T-helper 1 cell (primary cell): ENCODE measurements around the gene NKG7.
"Not testable (repeated sequence)": the region's sequence is repeated elsewhere in the genome, so short reads cannot be mapped to it uniquely, and the experiment has no call there.

Source experiments
- DNase-seq, 5 donors: peaks; one replicate each; pipeline ENCODE4 v3.0.0-alpha.2; 2012 to 2020
- total RNA-seq, 4 donors: gene quantifications; one replicate each; lab custom pipeline; 2026; lab: John Stamatoyannopoulos, UW

NKG7 gene
- 4.5 to 15.7 (median 7.7) reads per million in 4 donors for total RNA-seq

DNA sequence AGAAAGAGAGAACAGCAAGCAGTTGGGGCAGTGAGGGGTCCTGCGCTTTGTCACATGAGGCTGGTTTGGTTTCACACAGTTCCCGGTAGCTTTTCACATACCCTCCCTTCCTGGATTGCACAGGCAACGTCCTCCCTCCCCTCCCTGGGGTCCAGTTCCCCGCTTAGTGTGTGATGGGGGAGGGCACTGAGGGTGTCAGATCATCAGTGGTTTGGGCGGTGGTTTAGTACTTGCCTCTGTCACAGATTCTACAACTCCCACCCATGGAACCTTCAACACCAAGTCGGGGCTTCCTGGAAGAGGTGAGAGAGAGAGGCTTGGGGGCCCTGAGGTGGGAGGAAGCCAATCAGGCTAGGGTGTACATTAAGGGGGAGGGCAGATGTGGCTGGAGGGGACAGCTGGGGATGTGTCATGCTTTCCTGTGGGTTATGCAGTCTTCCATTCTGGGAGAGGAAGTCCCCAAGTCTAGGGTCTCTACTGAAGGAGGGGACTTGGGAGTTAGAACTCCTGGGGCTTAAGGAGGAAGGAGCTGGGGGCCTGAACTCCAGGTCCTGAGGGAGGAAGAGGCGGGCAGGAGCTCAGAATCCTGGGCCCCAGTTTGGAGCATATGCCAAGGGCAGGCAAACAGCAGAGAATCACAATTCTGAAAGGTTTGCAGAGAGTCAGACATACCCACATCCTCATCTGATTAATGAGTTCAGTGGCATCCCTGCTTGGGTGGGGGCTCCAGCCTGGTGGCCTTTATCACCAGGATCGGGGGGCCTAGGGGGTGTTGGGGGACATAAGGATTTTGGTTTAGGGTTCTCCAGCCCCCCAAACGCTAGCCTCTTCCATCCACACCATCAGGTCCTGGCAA lies at the start of gene NKG7:
NKG7 (minus strand) TSS at position 6 of the 856 bp plus-strand sequence. CDS start 119 bp downstream, outside the sequence.
- DNase-seq: peak in 3 of 5 donors; percentile 15 to 80 (median 31)

- DNase-seq: peak; percentile 59 to 77 (median 70)
These were observed 49.6 kb upstream of the NKG7 start for GRCh38 chr19:51422053-51422448.

DNA sequence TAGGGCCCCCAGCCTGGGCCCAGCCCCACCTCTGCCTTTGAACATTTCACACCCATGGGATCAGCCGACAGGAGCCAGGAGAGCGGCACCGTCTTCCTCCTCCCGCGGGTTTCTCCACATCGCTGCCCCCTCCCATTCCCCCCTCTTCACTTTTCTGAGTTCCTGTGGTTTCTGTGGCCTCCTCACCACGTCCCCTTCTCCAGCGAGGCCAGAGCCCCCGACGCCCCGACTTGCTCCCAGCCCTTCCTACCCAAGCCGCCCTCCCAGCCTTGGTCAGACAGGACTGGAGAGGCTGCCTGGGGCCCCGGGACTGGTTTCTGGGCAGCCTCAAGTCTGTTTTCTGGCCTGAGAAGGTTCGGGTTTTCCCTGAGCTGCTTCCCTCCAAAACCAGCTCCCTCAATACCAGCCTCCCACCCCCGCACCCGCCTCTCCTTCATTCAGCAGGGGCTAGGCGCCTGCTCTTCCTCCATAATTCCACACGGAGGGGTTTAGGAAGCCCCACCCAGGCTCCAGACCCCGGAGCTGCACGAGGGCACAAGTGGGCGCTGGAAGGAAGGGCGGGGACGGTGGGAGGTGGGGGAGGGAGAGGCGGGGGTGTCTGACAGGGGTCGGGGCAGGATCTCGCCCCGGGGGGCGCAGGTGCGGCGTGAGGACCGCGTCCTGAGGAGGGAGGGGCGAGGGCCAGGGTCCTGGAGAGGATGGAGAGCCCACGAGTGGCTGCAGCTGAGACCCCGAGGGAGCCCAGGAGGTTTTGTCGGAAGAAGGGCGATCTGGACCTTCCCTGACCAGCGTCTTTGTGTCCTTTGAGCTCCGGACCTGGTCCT lies 49.0 kb upstream of the NKG7 start:
- no peak for DNase-seq

DNA sequence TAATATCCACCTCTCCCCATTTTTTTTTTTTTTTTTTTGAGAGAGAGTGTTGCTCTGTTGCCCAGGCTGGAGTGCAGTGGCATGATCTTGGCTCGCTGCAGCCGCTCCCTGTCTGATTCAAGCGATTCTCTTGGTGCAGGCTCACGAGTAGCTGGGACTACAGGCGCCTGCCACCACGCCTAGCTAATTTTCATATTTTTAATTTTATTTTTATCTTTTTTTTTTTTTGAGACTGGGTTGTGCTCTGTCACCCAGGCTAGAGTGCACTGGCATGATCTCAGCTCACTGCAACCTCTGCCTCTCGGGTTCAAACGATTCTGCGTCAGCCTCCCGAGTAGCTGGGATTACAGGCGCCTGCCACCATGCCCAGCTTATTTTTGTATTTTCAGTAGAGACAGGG lies 48.1 kb upstream of the NKG7 start:
- DNase-seq: not testable (repeated sequence)

- DNase-seq: no peak
These were observed 46.3 kb upstream of the NKG7 start for GRCh38 chr19:51418707-51419106.

GRCh38 chr19:51417810-51418157 lies 45.3 kb upstream of the NKG7 start:
- DNase-seq: no peak

DNA sequence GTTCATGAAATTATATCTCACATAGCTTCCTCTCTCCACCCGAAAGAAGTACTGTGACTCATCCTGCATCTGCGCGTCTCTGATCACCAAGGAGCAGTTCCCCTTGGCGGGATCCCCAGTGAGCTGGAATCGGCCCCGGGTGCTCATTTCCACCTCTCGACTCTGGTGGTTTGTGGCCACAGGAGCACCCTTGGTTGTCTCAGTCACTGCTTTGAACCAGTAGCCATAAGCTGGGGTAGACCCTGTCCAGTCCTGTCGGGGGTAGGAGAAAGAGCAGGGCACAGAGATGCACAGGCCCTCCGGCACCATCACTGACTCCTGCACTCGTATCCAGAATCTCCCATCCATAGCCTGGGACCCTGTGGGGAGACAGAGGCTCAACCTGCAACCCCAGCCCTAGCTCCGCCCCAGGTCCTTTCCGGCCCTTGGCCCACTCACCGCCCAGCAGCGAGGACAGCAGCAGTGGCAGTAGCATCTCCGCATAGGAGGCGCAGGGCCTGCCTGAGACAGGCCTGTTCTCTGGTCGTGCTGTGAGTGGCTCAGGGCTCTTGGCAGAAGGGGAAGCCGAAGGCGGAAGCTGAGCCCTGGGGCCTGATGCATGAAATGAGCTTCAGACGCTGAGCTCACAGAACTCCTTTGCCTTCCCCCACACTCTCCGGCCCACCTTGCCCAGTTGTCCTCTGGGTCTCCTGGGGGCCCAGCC lies 44.8 kb upstream of the NKG7 start, which contains the start of gene SIGLEC10:
SIGLEC10 (minus strand) TSS at position 536 of the 703 bp plus-strand sequence; CDS start at position 475, 61 bp downstream.
- DNase-seq: no peak

DNA sequence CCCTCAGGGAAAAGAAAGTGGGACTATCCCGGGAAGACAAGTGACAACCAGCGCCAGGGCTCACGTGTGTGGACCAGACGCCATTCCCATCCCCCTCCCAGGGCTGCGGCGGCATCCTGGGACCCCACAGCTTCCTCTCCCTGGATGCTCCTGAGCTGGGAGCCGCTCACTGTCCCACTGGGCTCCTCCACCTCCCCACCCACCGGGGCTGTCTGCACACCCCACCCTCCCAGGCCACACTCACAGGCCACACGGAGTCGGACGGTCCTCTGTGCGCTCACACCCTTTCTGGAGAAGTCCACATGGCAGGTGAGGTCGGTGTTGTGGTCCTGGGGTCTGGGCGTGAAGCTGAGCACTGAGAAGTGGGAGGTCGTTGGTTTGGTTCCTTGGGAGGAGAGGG lies 44.0 kb upstream of the NKG7 start:
- not testable (repeated sequence) for DNase-seq

GRCh38 chr19:51415187-51415586 lies 42.7 kb upstream of the NKG7 start:
- no peak for DNase-seq

GRCh38 chr19:51410950-51411748 lies 38.7 kb upstream of the NKG7 start:
- no peak for DNase-seq

- DNase-seq: peak in 1 of 5 donors; percentile 27
These were observed 35.2 kb upstream of the NKG7 start for GRCh38 chr19:51407511-51408131.

GRCh38 chr19:51402117-51402516 lies 29.7 kb upstream of the NKG7 start:
- DNase-seq: no peak

- not testable (repeated sequence) for DNase-seq
These were observed 27.5 kb upstream of the NKG7 start for GRCh38 chr19:51399936-51400335.

DNA sequence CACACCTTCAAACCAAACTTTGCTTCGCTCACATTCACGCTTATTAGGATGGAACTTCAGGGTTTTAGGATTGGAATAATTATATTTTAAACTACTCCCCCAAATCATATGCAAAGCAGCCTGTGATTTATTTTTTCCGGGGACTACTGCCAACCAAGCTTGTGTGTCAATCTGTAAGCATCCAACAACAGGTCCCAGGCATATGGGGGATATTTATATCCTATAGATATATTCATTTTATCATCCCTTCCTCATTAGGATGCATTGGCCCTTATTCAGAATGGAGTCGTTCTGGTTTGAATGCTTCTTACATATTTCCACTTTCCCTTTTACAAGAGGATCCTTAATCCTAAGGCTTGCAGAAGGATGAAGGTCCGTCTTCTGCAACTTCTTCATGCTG lies 26.8 kb upstream of the NKG7 start:
- DNase-seq: no peak

- DNase-seq: peak in 1 of 5 donors; percentile 33
These were observed 25.7 kb upstream of the NKG7 start for GRCh38 chr19:51398096-51398704.

- DNase-seq: not testable (repeated sequence)
These were observed 25.0 kb upstream of the NKG7 start for GRCh38 chr19:51397453-51397852.

DNA sequence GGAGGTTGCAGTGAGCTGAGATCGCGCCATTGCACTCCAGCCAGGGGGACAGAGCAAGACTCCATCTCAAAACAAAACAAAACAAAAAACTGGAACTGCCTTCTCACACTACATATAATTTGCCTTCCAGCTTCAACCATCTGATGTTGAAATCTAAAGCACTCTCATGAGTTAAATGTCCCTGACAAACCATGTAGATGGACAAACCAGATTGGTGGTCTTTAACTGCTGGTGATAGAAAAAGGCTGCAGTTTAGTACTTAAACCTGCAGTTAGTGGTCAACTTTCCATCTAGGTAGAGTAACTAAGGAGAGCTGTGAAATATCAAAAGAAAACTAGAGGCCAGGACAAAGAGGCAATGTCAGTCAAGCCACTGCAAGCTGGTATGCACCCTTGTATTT lies 23.7 kb upstream of the NKG7 start:
- no peak for DNase-seq

- DNase-seq: peak; percentile 69 to 99 (median 80)
These were observed 21.8 kb upstream of the NKG7 start for GRCh38 chr19:51394050-51394836.

DNA sequence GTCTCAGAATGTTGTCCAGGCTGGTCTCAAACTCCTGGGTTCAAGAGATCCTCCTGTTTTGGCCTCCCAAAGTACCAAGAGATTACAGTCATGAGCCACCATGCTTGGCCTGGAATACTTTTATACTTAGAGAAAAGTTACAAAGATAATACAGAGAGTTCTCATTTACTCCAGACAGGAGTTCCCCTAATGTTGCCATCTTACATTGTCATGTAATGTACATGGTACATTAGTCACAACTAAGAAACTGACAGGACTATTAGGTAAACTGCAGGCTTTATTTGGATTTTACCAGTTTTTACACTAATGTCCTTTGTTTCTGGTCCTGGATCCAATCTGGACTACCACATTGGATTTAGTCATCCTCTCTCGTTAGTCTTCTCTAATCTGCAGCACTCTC lies 20.2 kb upstream of the NKG7 start:
- DNase-seq: no peak

GRCh38 chr19:51391073-51391611 lies 18.7 kb upstream of the NKG7 start:
- no peak for DNase-seq
